Measurements from ENCODE around the gene HOXC13.

HOXC13 gene

GRCh38 chr12:53938326-53939140 lies at the start of gene HOXC13:
Gene HOXC13 (plus strand): TSS chr12:53938831. CDS start chr12:53938907, 76 bp downstream.
- in situ Hi-C loops (cut with HindIII; ENCODE audit: low sequenced_read_pairs): no loop called here

- in situ Hi-C loops (cut with HindIII; ENCODE audit: low sequenced_read_pairs): no loop called here
These were observed 48.5 kb upstream of the HOXC13 start for GRCh38 chr12:53890081-53890480.

GRCh38 chr12:53892762-53893395 lies 45.8 kb upstream of the HOXC13 start:
- in situ Hi-C loops (cut with HindIII; ENCODE audit: low sequenced_read_pairs): no loop called here

GRCh38 chr12:53899230-53899629 lies 39.4 kb upstream of the HOXC13 start:
- in situ Hi-C loops (cut with HindIII; ENCODE audit: low sequenced_read_pairs): no loop called here

GRCh38 chr12:53907103-53907502 lies 31.5 kb upstream of the HOXC13 start:
- in situ Hi-C loops (cut with HindIII; ENCODE audit: low sequenced_read_pairs): no loop called here

GRCh38 chr12:53916788-53917655 lies 21.6 kb upstream of the HOXC13 start:
- in situ Hi-C loops (cut with HindIII; ENCODE audit: low sequenced_read_pairs): no loop called here

- in situ Hi-C loops (cut with HindIII; ENCODE audit: low sequenced_read_pairs): no loop called here
These were observed 13.9 kb upstream of the HOXC13 start for GRCh38 chr12:53924521-53925405.

- in situ Hi-C loops (cut with HindIII; ENCODE audit: low sequenced_read_pairs): no loop called here
These were observed 11.2 kb upstream of the HOXC13 start for GRCh38 chr12:53927220-53928029.

- in situ Hi-C loops (cut with HindIII; ENCODE audit: low sequenced_read_pairs): no loop called here
These were observed 10.4 kb upstream of the HOXC13 start for GRCh38 chr12:53928054-53928835.

- in situ Hi-C loops (cut with HindIII; ENCODE audit: low sequenced_read_pairs): no loop called here
These were observed 9.1 kb upstream of the HOXC13 start for GRCh38 chr12:53929527-53929926.

- in situ Hi-C loops (cut with HindIII; ENCODE audit: low sequenced_read_pairs): no loop called here
These were observed 7.9 kb upstream of the HOXC13 start for GRCh38 chr12:53930591-53931255.

- in situ Hi-C loops (cut with HindIII; ENCODE audit: low sequenced_read_pairs): no loop called here
These were observed 6.6 kb upstream of the HOXC13 start for GRCh38 chr12:53931844-53932581.

- in situ Hi-C loops (cut with HindIII; ENCODE audit: low sequenced_read_pairs): no loop called here
These were observed 5.7 kb upstream of the HOXC13 start for GRCh38 chr12:53932915-53933314.

GRCh38 chr12:53935383-53936341 lies 3.0 kb upstream of the HOXC13 start:
- in situ Hi-C loops (cut with HindIII; ENCODE audit: low sequenced_read_pairs): no loop called here

- in situ Hi-C loops (cut with HindIII; ENCODE audit: low sequenced_read_pairs): no loop called here
These were observed 1.5 kb upstream of the HOXC13 start for GRCh38 chr12:53937099-53937498.

- in situ Hi-C loops (cut with HindIII; ENCODE audit: low sequenced_read_pairs): no loop called here
These were observed 870 bp upstream of the HOXC13 start for GRCh38 chr12:53937596-53938325.

Measured in DLD1 (cell line).